Mesenchymal stem cell (in vitro differentiated cells and primary cell): ENCODE measurements around the gene ZNRF2.

Experiments
- DNase-seq: peaks from one replicate; pipeline ENCODE4 v3.0.0-alpha.2; 2013
- H2AFZ ChIP-seq: one replicate; pipeline ENCODE4 v1.6.1; 2013; ENCODE audit warnings: low read depth, mild to moderate bottlenecking, control low read depth, inconsistent platforms, low read length, moderate library complexity
- H2AK5ac ChIP-seq: 2 replicates; pipeline ENCODE4 v1.6.1; 2013; ENCODE audit warnings: low read length, moderate library complexity, mild to moderate bottlenecking, inconsistent platforms; ENCODE audit not compliant: severe bottlenecking
- H2BK120ac ChIP-seq: one replicate; pipeline ENCODE4 v1.6.1; 2013; ENCODE audit warnings: low read depth, mild to moderate bottlenecking, inconsistent platforms, low read length, moderate library complexity
- H2BK12ac ChIP-seq, 2 experiments: one replicate each; pipeline ENCODE4 v1.6.1; 2013; ENCODE audit warnings: inconsistent platforms in 2 of 2, low read length in 2 of 2, mild to moderate bottlenecking in 2 of 2, moderate library complexity in 2 of 2, control low read depth in 1 of 2
- H2BK15ac ChIP-seq: one replicate; pipeline ENCODE4 v1.6.1; 2013; ENCODE audit warnings: mild to moderate bottlenecking, low read depth, inconsistent platforms; ENCODE audit not compliant: poor library complexity, severe bottlenecking
- H2BK5ac ChIP-seq: 2 replicates; pipeline ENCODE4 v1.6.1; 2013; ENCODE audit warnings: low read depth, mild to moderate bottlenecking, low read length, control low read depth, inconsistent platforms; ENCODE audit not compliant: poor library complexity, severe bottlenecking
- H3K14ac ChIP-seq, 2 experiments: one replicate each; pipeline ENCODE4 v1.6.1; 2013; ENCODE audit warnings: inconsistent platforms in 2 of 2, low read length in 2 of 2, control low read depth in 1 of 2, mild to moderate bottlenecking in 1 of 2, moderate library complexity in 1 of 2
- H3K18ac ChIP-seq, 2 experiments: one replicate each; pipeline ENCODE4 v1.6.1; 2013; ENCODE audit warnings: inconsistent platforms in 2 of 2, low read length in 2 of 2, control low read depth in 1 of 2, low read depth in 1 of 2, mild to moderate bottlenecking in 1 of 2
- H3K23ac ChIP-seq, 2 experiments: one replicate each; pipeline ENCODE4 v1.6.1; 2013; ENCODE audit warnings: inconsistent platforms in 2 of 2, low read length in 2 of 2, mild to moderate bottlenecking in 2 of 2, moderate library complexity in 2 of 2, control low read depth in 1 of 2
- H3K27ac ChIP-seq: 2 replicates; pipeline ENCODE4 v1.5.1; 2013; ENCODE audit warnings: mild to moderate bottlenecking, moderate library complexity, low read length, control low read depth, inconsistent platforms; ENCODE audit not compliant: poor library complexity, severe bottlenecking
- H3K27me3 ChIP-seq, 2 experiments: 2 replicates each; pipeline versions ENCODE4 v1.6.1 to v1.7.0; 2013; ENCODE audit warnings: low read length in 2 of 2, mild to moderate bottlenecking in 2 of 2, moderate library complexity in 2 of 2, control low read depth in 1 of 2, inconsistent platforms in 1 of 2; ENCODE audit not compliant: control insufficient read depth in 1 of 2, insufficient read depth in 1 of 2
- H3K36me3 ChIP-seq, 2 experiments: 2 replicates each; pipeline versions ENCODE4 v1.6.1 to v1.7.0; 2013; ENCODE audit warnings: low read length in 2 of 2, control low read depth in 1 of 2, inconsistent platforms in 1 of 2, low read depth in 1 of 2, mild to moderate bottlenecking in 1 of 2; ENCODE audit not compliant: insufficient read depth in 2 of 2, control insufficient read depth in 1 of 2
- H3K4ac ChIP-seq, 2 experiments: one replicate each; pipeline ENCODE4 v1.6.1; 2013; ENCODE audit warnings: inconsistent platforms in 2 of 2, low read length in 2 of 2, mild to moderate bottlenecking in 2 of 2, moderate library complexity in 2 of 2, control low read depth in 1 of 2, low read depth in 1 of 2
- H3K4me1 ChIP-seq: 2 replicates; pipeline ENCODE4 v1.6.1; 2013; ENCODE audit warnings: low read depth, low read length, control low read depth; ENCODE audit not compliant: control insufficient read depth, insufficient read depth
- H3K4me2 ChIP-seq: 2 replicates; pipeline ENCODE4 v1.6.1; 2013; ENCODE audit warnings: low read length, mild to moderate bottlenecking, inconsistent platforms; ENCODE audit not compliant: poor library complexity, severe bottlenecking
- H3K4me3 ChIP-seq, 2 experiments: 2 replicates each; pipeline versions ENCODE4 v1.5.1 to v1.7.0; 2013; ENCODE audit warnings: low read length in 2 of 2, mild to moderate bottlenecking in 2 of 2, control low read depth in 1 of 2, low read depth in 1 of 2; ENCODE audit not compliant: insufficient read depth in 1 of 2
- H3K79me1 ChIP-seq: replicated peaks from 2 replicates; pipeline ENCODE4 v1.6.1; 2013; ENCODE audit warnings: mild to moderate bottlenecking, control low read depth, low read length, inconsistent platforms; ENCODE audit not compliant: poor library complexity, severe bottlenecking
- H3K9ac ChIP-seq: 2 replicates; pipeline ENCODE4 v1.7.0; 2013; ENCODE audit warnings: mild to moderate bottlenecking, low read length, moderate library complexity
- H3K9me3 ChIP-seq: 2 replicates; pipeline ENCODE4 v1.7.0; 2013; ENCODE audit warnings: mild to moderate bottlenecking, low read length; ENCODE audit not compliant: control insufficient read depth
- H4K8ac ChIP-seq: one replicate; pipeline ENCODE4 v1.6.1; 2013; ENCODE audit warnings: inconsistent platforms, mild to moderate bottlenecking, low read length, moderate library complexity
- H4K91ac ChIP-seq: one replicate; pipeline ENCODE4 v1.6.1; 2013; ENCODE audit warnings: mild to moderate bottlenecking, low read length, inconsistent platforms
- WGBS: methylation state at CpG from one replicate; pipeline ENCODE4 v1.1.7; 2013; ENCODE audit warnings: mixed read lengths; 5-methylcytosine and 5-hydroxymethylcytosine counted together

The ZNRF2 gene

DNA sequence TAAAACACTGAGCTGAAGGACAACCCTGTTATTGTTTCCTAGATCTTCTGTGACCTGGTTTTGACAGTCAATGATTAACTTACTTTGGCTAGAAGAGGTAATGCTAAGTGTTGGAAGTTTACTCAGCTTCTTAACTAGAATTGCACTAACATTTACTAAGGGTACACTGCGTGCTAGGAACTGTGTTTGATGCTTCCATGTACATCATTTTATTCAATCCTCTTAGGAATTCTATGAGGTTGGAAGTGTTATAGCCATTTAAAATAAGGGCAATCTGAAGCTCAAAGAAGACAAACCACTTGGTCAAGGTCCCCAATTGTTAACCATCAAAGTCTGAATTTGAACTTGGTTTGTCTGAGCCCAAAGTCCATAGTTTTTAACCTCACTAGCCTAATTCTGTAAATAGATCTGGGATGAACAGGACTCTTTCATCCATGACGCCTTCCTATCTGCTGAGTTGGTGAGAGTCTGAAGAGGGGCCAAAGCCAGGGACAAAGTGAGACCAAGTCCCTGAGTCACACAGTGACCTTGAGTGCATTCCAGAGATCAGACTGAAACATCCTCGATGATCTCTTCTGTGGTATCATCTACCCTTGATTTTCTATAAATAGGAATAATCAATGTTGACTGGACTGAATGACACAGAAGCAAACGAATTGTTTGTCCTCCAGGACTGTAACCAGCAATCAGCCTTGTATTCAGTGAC, 29.2 kb upstream of the ZNRF2 start:
- Histone ChIP-seq H3K4me2 (no peak overlapping the region), H3K14ac (no peak overlapping the region), H3K36me3 (no peaks in the 10 kb centered on the region), H2BK15ac (no peak overlapping the region), H2AFZ (no peak overlapping the region), H4K8ac (no peak overlapping the region), H4K91ac (no peak overlapping the region), H3K9me3 (no peaks in the 10 kb centered on the region), H2BK5ac (no peak overlapping the region), H3K27ac (no peak overlapping the region), H3K79me1 (no peaks in the 10 kb centered on the region), H3K4me1 (peaks cover 15% of the 10 kb centered on the region), H3K4me3 (no peak overlapping the region), H3K9ac (no peak overlapping the region), H2BK12ac (no peak overlapping the region), H3K27me3 (no peaks in the 10 kb centered on the region), H2BK120ac (no peak overlapping the region), H2AK5ac (no peak overlapping the region), H3K23ac (no peak overlapping the region), H3K18ac (no peak overlapping the region), H3K4ac (no peak overlapping the region)
- DNase-seq: no peak
- 58% methylated on average over 2 of the region's 4 CpGs for WGBS

DNA sequence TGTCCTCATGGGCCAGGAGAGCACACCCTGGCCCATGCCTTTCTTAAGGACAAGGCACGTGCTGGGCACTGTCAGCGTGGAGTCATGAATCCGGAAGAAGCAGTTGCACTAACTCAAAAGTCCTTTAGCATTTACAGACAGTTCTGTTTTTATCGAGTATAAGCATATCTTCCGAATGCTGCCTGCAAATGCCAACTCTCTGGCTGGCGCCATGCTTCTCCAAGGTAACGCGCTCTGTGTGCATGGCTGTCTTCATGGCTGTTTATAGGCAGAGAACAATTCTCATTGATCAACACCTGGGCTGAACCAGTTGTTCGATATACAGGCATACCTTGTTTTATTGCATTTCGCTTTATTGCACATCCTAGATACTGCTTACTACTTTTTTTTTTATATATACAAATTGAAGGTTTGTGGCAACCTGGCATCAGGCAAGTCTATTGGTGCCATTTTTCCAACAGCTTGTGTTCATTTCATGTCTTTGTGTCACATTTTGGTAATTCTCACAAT, 28.0 kb upstream of the ZNRF2 start:
- H3K14ac ChIP-seq: no peak overlapping the region
- no peak overlapping the region for H3K18ac ChIP-seq
- H3K27ac ChIP-seq: no peak overlapping the region
- no peak overlapping the region for H3K23ac ChIP-seq
- DNase-seq: no peak
- H3K9ac ChIP-seq: no peak overlapping the region
- no peak overlapping the region for H4K91ac ChIP-seq
- no peak overlapping the region for H4K8ac ChIP-seq
- no peaks in the 10 kb centered on the region for H3K9me3 ChIP-seq
- H2AK5ac ChIP-seq: no peak overlapping the region
- no peak overlapping the region for H2BK15ac ChIP-seq
- no peak overlapping the region for H2AFZ ChIP-seq
- H3K4me2 ChIP-seq: no peak overlapping the region
- no peaks in the 10 kb centered on the region for H3K79me1 ChIP-seq
- H2BK12ac ChIP-seq: no peak overlapping the region
- H3K4ac ChIP-seq: no peak overlapping the region
- no peak overlapping the region for H3K4me3 ChIP-seq
- no peaks in the 10 kb centered on the region for H3K27me3 ChIP-seq
- H2BK120ac ChIP-seq: no peak overlapping the region
- no peaks in the 10 kb centered on the region for H3K36me3 ChIP-seq
- H2BK5ac ChIP-seq: no peak overlapping the region
- peaks cover 15% of the 10 kb centered on the region for H3K4me1 ChIP-seq
- 89% methylated on average over 8 of the region's 10 CpGs for WGBS

- H3K9me3 ChIP-seq: no peaks in the 10 kb centered on the region
- no peak overlapping the region for H3K18ac ChIP-seq
- H3K14ac ChIP-seq: no peak overlapping the region
- no peak overlapping the region for H4K8ac ChIP-seq
- no peak overlapping the region for H2AK5ac ChIP-seq
- H3K79me1 ChIP-seq: no peaks in the 10 kb centered on the region
- no peak overlapping the region for H2BK120ac ChIP-seq
- no peak overlapping the region for H2BK15ac ChIP-seq
- no peak overlapping the region for H3K4ac ChIP-seq
- WGBS: 82% methylated on average over 1 of the region's 1 CpG
- no peak overlapping the region for H3K27ac ChIP-seq
- H3K36me3 ChIP-seq: no peaks in the 10 kb centered on the region
- H4K91ac ChIP-seq: no peak overlapping the region
- H2BK5ac ChIP-seq: no peak overlapping the region
- no peak overlapping the region for H3K4me2 ChIP-seq
- H2BK12ac ChIP-seq: no peak overlapping the region
- H3K9ac ChIP-seq: no peak overlapping the region
- DNase-seq: no peak
- no peak overlapping the region for H2AFZ ChIP-seq
- peaks cover 3% of the 10 kb centered on the region for H3K4me1 ChIP-seq
- no peak overlapping the region for H3K4me3 ChIP-seq
- H3K27me3 ChIP-seq: no peaks in the 10 kb centered on the region
- H3K23ac ChIP-seq: no peak overlapping the region
Observed at GRCh38 chr7:30260246-30260768, 24.1 kb upstream of the ZNRF2 start.

GRCh38 chr7:30263090-30263710, 21.2 kb upstream of the ZNRF2 start:
- H3K4me2 ChIP-seq: no peak overlapping the region
- no peaks in the 10 kb centered on the region for H3K79me1 ChIP-seq
- H4K91ac ChIP-seq: no peak overlapping the region
- H2BK15ac ChIP-seq: no peak overlapping the region
- peaks cover 2% of the 10 kb centered on the region for H3K4me1 ChIP-seq
- no peak for DNase-seq
- no peak overlapping the region for H3K27ac ChIP-seq
- H3K14ac ChIP-seq: no peak overlapping the region
- no peak overlapping the region for H3K18ac ChIP-seq
- no peak overlapping the region for H2AK5ac ChIP-seq
- H2BK12ac ChIP-seq: no peak overlapping the region
- H3K4me3 ChIP-seq: no peak overlapping the region
- H4K8ac ChIP-seq: no peak overlapping the region
- no peaks in the 10 kb centered on the region for H3K27me3 ChIP-seq
- H3K23ac ChIP-seq: no peak overlapping the region
- no peak overlapping the region for H2BK120ac ChIP-seq
- H2BK5ac ChIP-seq: no peak overlapping the region
- H3K36me3 ChIP-seq: no peaks in the 10 kb centered on the region
- H3K4ac ChIP-seq: no peak overlapping the region
- H2AFZ ChIP-seq: no peak overlapping the region
- 65% methylated on average over 3 of the region's 4 CpGs for WGBS
- H3K9ac ChIP-seq: no peak overlapping the region
- no peaks in the 10 kb centered on the region for H3K9me3 ChIP-seq
